Lower lobe of right lung (tissue), 2 donors: Measurements from ENCODE around the gene PBX1. TPM values are rescaled to one million over a fixed set of nuclear protein-coding genes. Genes with fewer than 3 reads are reported as not detected.
"Not testable (repeated sequence)": the region's sequence is repeated elsewhere in the genome, so short reads cannot be mapped to it uniquely, and the experiment has no call there.

Source experiments
- ATAC-seq, 2 donors: fragments of 200-7000 bp; cut with Tn5 transposase; one replicate each; pipeline ENCODE4 v1.9.1; 2020 to 2022; ENCODE audit warnings: mild to moderate bottlenecking in 2 of 2, moderate library complexity in 2 of 2
- DNase-seq: peaks from one replicate; pipeline ENCODE4 v3.0.0-alpha.2; 2020
- H3K27ac ChIP-seq: fragments of 200-600 bp; one replicate; pipeline ENCODE4 v1.8.0; 2022
- H3K27me3 ChIP-seq: fragments of 200-600 bp; one replicate; pipeline ENCODE4 v1.8.0; 2022; ENCODE audit warnings: low read depth
- H3K36me3 ChIP-seq: fragments of 200-600 bp; one replicate; pipeline ENCODE4 v1.8.0; 2022; ENCODE audit warnings: mild to moderate bottlenecking
- H3K4me1 ChIP-seq: fragments of 200-600 bp; one replicate; pipeline ENCODE4 v1.8.0; 2022
- H3K4me3 ChIP-seq: fragments of 200-600 bp; one replicate; pipeline ENCODE4 v1.8.0; 2022; ENCODE audit warnings: mild to moderate bottlenecking
- H3K9me3 ChIP-seq: fragments of 200-600 bp; one replicate; pipeline ENCODE4 v1.8.0; 2022
- CTCF ChIP-seq: fragments of 200-600 bp; IDR thresholded peaks from one replicate; pipeline ENCODE4 v1.8.0; 2022; ENCODE audit warnings: antibody characterized with exemption, mild to moderate bottlenecking
- intact Hi-C: fragments of 100-400 bp; cut with DNase I; formaldehyde crosslinking; loops from one replicate; pipeline ENCODE4 v1.11.0; 2022
- total RNA-seq: library from RNA; stranded (reverse); fragmentation: NEBNext Ultra II Directional; extraction: Animal tissue kit (Norgen Biotek cat#: 25700); gene quantifications from one replicate; pipeline ENCODE4 v1.2.1, GENCODE V29; 2021
- donor health status: DM: no; HTN: yes; CAD: no; lungs with severe emphysema.

Gene PBX1
- total RNA-seq, 1 donor from 2014 or later = 58.1 TPM

GRCh38 chr1:164516591-164516990, 42.4 kb upstream of the PBX1 start:
- H3K27me3 ChIP-seq = no peaks in the 10 kb centered on the region
- H3K27ac ChIP-seq = no peak overlapping the region
- no peak overlapping the region for H3K4me3 ChIP-seq
- no peaks in the 10 kb centered on the region for H3K9me3 ChIP-seq
- intact Hi-C loops = no loop called here
- H3K4me1 ChIP-seq = no peaks in the 10 kb centered on the region
- DNase-seq (no peak), ATAC-seq (no peak)
- no peaks in the 10 kb centered on the region for H3K36me3 ChIP-seq
- no peak for TF ChIP-seq CTCF

GRCh38 chr1:164518692-164519332, 40.2 kb upstream of the PBX1 start:
- no peaks in the 10 kb centered on the region for H3K36me3 ChIP-seq
- H3K9me3 ChIP-seq = no peaks in the 10 kb centered on the region
- no peaks in the 10 kb centered on the region for H3K4me1 ChIP-seq
- H3K27ac ChIP-seq = no peak overlapping the region
- TF ChIP-seq CTCF = no peak
- ATAC-seq = no peak
- no peak for DNase-seq
- H3K27me3 ChIP-seq = no peaks in the 10 kb centered on the region
- intact Hi-C loops = no loop called here
- no peak overlapping the region for H3K4me3 ChIP-seq

- TF ChIP-seq CTCF = no peak
- no peaks in the 10 kb centered on the region for H3K36me3 ChIP-seq
- no peaks in the 10 kb centered on the region for H3K4me1 ChIP-seq
- no peaks in the 10 kb centered on the region for H3K9me3 ChIP-seq
- ATAC-seq (no peak), DNase-seq (no peak)
- no peaks in the 10 kb centered on the region for H3K27me3 ChIP-seq
- intact Hi-C loops = no loop called here
- H3K4me3 ChIP-seq = no peak overlapping the region
- H3K27ac ChIP-seq = no peak overlapping the region
Observed at GRCh38 chr1:164519426-164519825, 39.6 kb upstream of the PBX1 start.

GRCh38 chr1:164524810-164525209, 34.2 kb upstream of the PBX1 start:
- ATAC-seq (no peak), DNase-seq (no peak)
- intact Hi-C loops = no loop called here
- no peaks in the 10 kb centered on the region for H3K27me3 ChIP-seq
- H3K4me3 ChIP-seq = no peak overlapping the region
- peaks cover 14% of the 10 kb centered on the region for H3K9me3 ChIP-seq
- no peak overlapping the region for H3K27ac ChIP-seq
- no peak for TF ChIP-seq CTCF
- no peaks in the 10 kb centered on the region for H3K36me3 ChIP-seq
- no peaks in the 10 kb centered on the region for H3K4me1 ChIP-seq

- H3K9me3 ChIP-seq = no peaks in the 10 kb centered on the region
- no peaks in the 10 kb centered on the region for H3K27me3 ChIP-seq
- no peak overlapping the region for H3K27ac ChIP-seq
- TF ChIP-seq CTCF = no peak
- H3K4me1 ChIP-seq = no peaks in the 10 kb centered on the region
- no peaks in the 10 kb centered on the region for H3K36me3 ChIP-seq
- ATAC-seq (no peak), DNase-seq (no peak)
- H3K4me3 ChIP-seq = no peak overlapping the region
- intact Hi-C loops = no loop called here
Observed at GRCh38 chr1:164534863-164535610, 23.9 kb upstream of the PBX1 start.

- H3K9me3 ChIP-seq, ATAC-seq, H3K27me3 ChIP-seq, H3K36me3 ChIP-seq, H3K4me3 ChIP-seq, H3K4me1 ChIP-seq, DNase-seq, H3K27ac ChIP-seq, intact Hi-C loops: not testable (repeated sequence)
Observed at GRCh38 chr1:164552463-164552988, 6.5 kb upstream of the PBX1 start.
